Fibroblast of mammary gland (primary cell): Measurements from ENCODE around the gene RPS28.
"Not testable (repeated sequence)": the region's sequence is repeated elsewhere in the genome, so short reads cannot be mapped to it uniquely, and the experiment has no call there.

Source experiments
- DNase-seq: peaks from one replicate; pipeline ENCODE4 v3.0.0-alpha.2; 2010; ENCODE audit warnings: low read depth
- H3K4me3 ChIP-seq: 2 replicates; pipeline ENCODE4 v1.5.1; 2011; ENCODE audit warnings: low read depth, mild to moderate bottlenecking, low read length, moderate library complexity; ENCODE audit not compliant: control insufficient read depth
- TF ChIP-seq, protein P1 (sequence below): conservative IDR thresholded peaks from 2 replicates; pipeline ENCODE4 v1.5.1; 2011; ENCODE audit warnings: low read depth, low read length, inconsistent platforms; ENCODE audit not compliant: control insufficient read depth, insufficient read depth

RPS28 gene

GRCh38 chr19:8311461-8312260 is 9.6 kb upstream of the RPS28 start:
- TF ChIP-seq, protein P1, sequence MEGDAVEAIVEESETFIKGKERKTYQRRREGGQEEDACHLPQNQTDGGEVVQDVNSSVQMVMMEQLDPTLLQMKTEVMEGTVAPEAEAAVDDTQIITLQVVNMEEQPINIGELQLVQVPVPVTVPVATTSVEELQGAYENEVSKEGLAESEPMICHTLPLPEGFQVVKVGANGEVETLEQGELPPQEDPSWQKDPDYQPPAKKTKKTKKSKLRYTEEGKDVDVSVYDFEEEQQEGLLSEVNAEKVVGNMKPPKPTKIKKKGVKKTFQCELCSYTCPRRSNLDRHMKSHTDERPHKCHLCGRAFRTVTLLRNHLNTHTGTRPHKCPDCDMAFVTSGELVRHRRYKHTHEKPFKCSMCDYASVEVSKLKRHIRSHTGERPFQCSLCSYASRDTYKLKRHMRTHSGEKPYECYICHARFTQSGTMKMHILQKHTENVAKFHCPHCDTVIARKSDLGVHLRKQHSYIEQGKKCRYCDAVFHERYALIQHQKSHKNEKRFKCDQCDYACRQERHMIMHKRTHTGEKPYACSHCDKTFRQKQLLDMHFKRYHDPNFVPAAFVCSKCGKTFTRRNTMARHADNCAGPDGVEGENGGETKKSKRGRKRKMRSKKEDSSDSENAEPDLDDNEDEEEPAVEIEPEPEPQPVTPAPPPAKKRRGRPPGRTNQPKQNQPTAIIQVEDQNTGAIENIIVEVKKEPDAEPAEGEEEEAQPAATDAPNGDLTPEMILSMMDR, result no peak
- no peak overlapping the region for H3K4me3 ChIP-seq
- DNase-seq, result no peak

- H3K4me3 ChIP-seq, DNase-seq: not testable (repeated sequence)
These were observed 6.2 kb upstream of the RPS28 start for GRCh38 chr19:8314981-8315640.

DNA sequence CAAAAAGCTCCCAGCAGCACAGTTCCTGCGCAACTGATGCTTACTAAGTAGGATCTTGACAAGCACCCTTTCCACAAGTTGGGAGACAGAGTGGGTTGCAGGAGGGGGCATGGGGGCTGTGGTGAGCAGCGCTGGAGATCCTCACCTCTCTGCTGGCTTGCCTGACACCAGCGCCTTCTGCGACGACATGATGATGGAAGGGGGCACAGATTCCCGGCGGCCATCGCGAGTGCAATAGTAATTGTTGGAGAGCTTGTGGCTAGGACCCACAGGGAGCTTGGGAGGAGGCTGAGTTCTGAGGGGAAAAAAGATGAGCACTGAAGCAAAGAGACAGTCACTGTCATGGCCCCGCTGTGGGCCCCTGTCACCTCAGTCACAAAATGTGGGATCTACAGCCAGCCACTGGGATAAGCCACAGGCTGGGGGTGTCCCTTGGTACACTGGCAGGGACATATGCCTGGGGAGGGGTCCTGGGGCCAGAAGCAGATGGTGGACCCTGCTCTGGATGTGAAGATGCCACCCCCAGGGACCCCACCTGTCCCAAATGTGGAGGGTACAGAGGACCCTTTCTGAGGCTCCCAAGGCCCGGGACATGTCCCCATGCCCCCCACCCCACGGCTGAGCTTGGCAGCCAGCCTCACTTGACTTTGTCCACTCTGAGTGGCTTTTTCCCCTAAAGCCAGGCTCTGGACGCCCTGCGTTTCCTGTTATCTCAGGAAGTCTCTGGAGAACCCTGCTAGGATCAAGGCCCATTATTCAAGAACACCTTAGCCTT is 4.8 kb upstream of the RPS28 start:
- no peak for DNase-seq
- TF ChIP-seq, protein P1, result no peak

GRCh38 chr19:8318835-8319234 is 2.5 kb upstream of the RPS28 start:
- DNase-seq, H3K4me3 ChIP-seq: not testable (repeated sequence)

More for the DNA sequence above, 4.8 kb upstream of the RPS28 start:
- H3K4me3 ChIP-seq, result no peak overlapping the region

- TF ChIP-seq, protein P1, result no peak
- H3K4me3 ChIP-seq, result peak overlapping the region; percentile 99
- no peak for DNase-seq
These were observed 1.3 kb upstream of the RPS28 start for GRCh38 chr19:8319807-8320520.

- H3K4me3 ChIP-seq, result peak overlapping the region; percentile 99
- TF ChIP-seq, protein P1, result no peak
- no peak for DNase-seq
These were observed 681 bp upstream of the RPS28 start for GRCh38 chr19:8320564-8321066.

DNA sequence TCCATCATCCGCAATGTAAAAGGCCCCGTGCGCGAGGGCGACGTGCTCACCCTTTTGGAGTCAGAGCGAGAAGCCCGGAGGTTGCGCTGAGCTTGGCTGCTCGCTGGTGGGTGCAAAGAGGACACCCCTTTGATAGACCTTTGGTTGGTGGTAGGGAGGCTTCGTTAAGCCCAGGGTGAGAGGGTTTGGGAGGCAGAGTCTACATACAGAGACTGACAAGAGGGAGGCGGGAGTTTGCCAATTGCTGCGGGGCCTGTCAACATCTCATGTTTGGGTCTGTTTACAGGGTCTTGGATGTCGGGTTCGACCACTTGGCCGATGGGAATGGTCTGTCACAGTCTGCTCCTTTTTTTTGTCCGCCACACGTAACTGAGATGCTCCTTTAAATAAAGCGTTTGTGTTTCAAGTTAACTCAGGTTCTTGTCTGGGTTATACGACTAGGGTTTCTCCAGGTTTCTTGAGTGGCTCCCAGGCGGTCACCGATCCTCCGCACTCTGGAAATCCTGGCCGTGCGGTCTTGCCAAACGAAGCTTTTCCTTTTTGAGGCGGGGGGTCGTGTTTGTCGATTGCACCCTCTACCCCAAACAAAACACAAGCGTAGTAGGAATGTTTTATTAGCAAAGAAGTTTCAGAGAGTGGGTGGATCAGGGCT is 816 bp downstream of the RPS28 start:
- TF ChIP-seq, protein P1, result no peak
- peak overlapping the region; percentile 99 for H3K4me3 ChIP-seq
- DNase-seq, result no peak
